Measurements from ENCODE around the gene AHCYL1.
"Not testable (repeated sequence)": the region's sequence is repeated elsewhere in the genome, so short reads cannot be mapped to it uniquely, and the experiment has no call there.

Gene AHCYL1

GRCh38 chr1:109997867-109998229 lies 13.3 kb downstream of the AHCYL1 start:
- DNase-seq (ENCODE audit: low read depth), result no peak

GRCh38 chr1:110002695-110003094 lies 18.1 kb downstream of the AHCYL1 start:
- DNase-seq (ENCODE audit: low read depth), result no peak

- peak; percentile 96 for DNase-seq (ENCODE audit: low read depth)
These were observed 19.3 kb downstream of the AHCYL1 start for GRCh38 chr1:110003747-110004428.

- no peak for DNase-seq (ENCODE audit: low read depth)
These were observed 20.0 kb downstream of the AHCYL1 start for GRCh38 chr1:110004583-110004982.

GRCh38 chr1:110005971-110006370 lies 21.4 kb downstream of the AHCYL1 start:
- DNase-seq (ENCODE audit: low read depth), result no peak

- no peak for DNase-seq (ENCODE audit: low read depth)
These were observed 22.0 kb downstream of the AHCYL1 start for GRCh38 chr1:110006516-110006915.

GRCh38 chr1:110007046-110007830 lies 22.7 kb downstream of the AHCYL1 start:
- DNase-seq (ENCODE audit: low read depth), result no peak

GRCh38 chr1:110008971-110009565 lies 24.5 kb downstream of the AHCYL1 start:
- DNase-seq (ENCODE audit: low read depth), result no peak

- no peak for DNase-seq (ENCODE audit: low read depth)
These were observed 27.0 kb downstream of the AHCYL1 start for GRCh38 chr1:110011527-110012041.

- DNase-seq (ENCODE audit: low read depth), result no peak
These were observed 27.7 kb downstream of the AHCYL1 start for GRCh38 chr1:110012100-110012780.

- no peak for DNase-seq (ENCODE audit: low read depth)
These were observed 33.2 kb downstream of the AHCYL1 start for GRCh38 chr1:110017792-110018191.

GRCh38 chr1:110018396-110018795 lies 33.8 kb downstream of the AHCYL1 start:
- no peak for DNase-seq (ENCODE audit: low read depth)

GRCh38 chr1:110019770-110020169 lies 35.2 kb downstream of the AHCYL1 start:
- DNase-seq (ENCODE audit: low read depth), result no peak

- DNase-seq (ENCODE audit: low read depth), result no peak
These were observed 36.7 kb downstream of the AHCYL1 start for GRCh38 chr1:110021285-110021684.

- no peak for DNase-seq (ENCODE audit: low read depth)
These were observed 40.0 kb downstream of the AHCYL1 start for GRCh38 chr1:110024613-110025012.

GRCh38 chr1:110030687-110031086 lies 46.1 kb downstream of the AHCYL1 start:
- not testable (repeated sequence) for DNase-seq (ENCODE audit: low read depth)

GRCh38 chr1:110032327-110032726 lies 47.8 kb downstream of the AHCYL1 start:
- no peak for DNase-seq (ENCODE audit: low read depth)

- no peak for DNase-seq (ENCODE audit: low read depth)
These were observed 48.9 kb downstream of the AHCYL1 start for GRCh38 chr1:110033421-110033820.

- DNase-seq (ENCODE audit: low read depth), result no peak
These were observed 49.5 kb downstream of the AHCYL1 start for GRCh38 chr1:110034040-110034450.

GRCh38 chr1:110034451-110035235 lies 50.1 kb downstream of the AHCYL1 start, which contains the start of gene STRIP1:
Gene STRIP1, plus strand, starts transcription at chr1:110034624. Its CDS starts 14 bp downstream, at chr1:110034638.
- DNase-seq (ENCODE audit: low read depth), result peak; percentile 85

- DNase-seq (ENCODE audit: low read depth), result no peak
These were observed 50.7 kb downstream of the AHCYL1 start for GRCh38 chr1:110035236-110035752.
